NCI-H146 (cell line): Measurements from ENCODE around the gene ABCA10.
"Not testable (repeated sequence)": the region's sequence is repeated elsewhere in the genome, so short reads cannot be mapped to it uniquely, and the experiment has no call there.

ENCODE experiments used
- DNase-seq: peaks from one replicate; lab custom pipeline; 2025; lab: John Stamatoyannopoulos, UW

ABCA10 gene, protein sequence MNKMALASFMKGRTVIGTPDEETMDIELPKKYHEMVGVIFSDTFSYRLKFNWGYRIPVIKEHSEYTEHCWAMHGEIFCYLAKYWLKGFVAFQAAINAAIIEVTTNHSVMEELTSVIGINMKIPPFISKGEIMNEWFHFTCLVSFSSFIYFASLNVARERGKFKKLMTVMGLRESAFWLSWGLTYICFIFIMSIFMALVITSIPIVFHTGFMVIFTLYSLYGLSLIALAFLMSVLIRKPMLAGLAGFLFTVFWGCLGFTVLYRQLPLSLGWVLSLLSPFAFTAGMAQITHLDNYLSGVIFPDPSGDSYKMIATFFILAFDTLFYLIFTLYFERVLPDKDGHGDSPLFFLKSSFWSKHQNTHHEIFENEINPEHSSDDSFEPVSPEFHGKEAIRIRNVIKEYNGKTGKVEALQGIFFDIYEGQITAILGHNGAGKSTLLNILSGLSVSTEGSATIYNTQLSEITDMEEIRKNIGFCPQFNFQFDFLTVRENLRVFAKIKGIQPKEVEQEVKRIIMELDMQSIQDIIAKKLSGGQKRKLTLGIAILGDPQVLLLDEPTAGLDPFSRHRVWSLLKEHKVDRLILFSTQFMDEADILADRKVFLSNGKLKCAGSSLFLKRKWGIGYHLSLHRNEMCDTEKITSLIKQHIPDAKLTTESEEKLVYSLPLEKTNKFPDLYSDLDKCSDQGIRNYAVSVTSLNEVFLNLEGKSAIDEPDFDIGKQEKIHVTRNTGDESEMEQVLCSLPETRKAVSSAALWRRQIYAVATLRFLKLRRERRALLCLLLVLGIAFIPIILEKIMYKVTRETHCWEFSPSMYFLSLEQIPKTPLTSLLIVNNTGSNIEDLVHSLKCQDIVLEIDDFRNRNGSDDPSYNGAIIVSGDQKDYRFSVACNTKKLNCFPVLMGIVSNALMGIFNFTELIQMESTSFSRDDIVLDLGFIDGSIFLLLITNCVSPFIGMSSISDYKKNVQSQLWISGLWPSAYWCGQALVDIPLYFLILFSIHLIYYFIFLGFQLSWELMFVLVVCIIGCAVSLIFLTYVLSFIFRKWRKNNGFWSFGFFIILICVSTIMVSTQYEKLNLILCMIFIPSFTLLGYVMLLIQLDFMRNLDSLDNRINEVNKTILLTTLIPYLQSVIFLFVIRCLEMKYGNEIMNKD (N-terminal part only)

DNA sequence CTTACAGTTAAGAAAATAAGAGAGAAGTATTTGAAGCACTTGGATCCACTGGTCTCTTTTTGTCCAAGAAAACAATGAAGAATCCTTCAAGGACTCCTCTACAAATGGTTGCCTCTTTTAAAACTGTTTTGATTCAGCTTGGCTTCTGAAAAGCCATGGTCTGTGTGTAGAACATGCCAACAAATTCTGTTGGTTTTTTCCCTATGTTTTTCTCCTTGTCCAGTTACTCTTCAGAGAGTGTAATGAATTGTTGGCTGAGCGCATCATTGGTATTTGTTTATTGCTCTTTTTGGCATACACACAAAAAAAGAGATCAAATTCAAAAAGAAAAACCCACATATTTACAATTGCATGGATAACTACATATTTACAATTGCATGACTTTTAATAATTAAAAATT lies at the start of gene ABCA10:
Gene ABCA10, minus strand, starts transcription at position 249 of the 400 bp plus-strand sequence. CDS start 3,466 bp downstream, outside the sequence.
- no peak for DNase-seq

DNA sequence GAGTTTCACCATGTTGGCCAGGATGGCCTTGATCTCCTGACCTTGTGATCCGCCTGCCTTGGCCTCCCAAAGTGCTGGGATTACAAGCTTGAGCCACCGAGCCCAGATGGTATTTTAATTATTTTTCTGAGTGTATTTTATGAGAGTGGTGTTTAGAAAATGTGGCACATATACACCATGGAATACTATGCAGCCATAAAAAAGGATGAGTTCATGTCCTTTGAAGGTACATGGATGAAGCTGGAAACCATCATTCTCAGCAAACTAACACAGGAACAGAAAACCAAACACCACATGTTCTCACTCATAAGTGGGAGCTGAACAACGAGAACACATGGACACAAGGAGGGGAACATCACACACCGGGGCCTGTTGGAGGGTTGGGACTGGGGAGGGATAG lies 47.7 kb upstream of the ABCA10 start:
- DNase-seq = not testable (repeated sequence)

DNA sequence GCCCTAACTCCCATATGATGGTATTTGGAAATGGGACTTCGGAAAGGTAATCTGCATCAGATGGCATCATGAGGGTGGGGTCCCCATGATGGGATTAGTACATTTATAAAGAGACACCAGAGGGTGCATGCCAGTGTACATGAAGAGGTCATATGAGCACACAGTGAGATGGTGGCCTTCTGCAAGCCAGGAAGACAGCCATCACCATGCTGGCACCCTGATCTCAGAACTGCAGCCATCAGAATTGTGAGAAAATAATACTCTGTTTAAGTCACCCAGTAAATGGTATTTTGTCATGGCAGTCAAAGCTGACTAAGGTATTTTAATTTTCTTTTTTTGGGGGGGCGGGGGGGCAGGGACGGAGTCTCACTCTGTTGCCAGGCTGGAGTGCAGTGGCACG lies 47.1 kb upstream of the ABCA10 start:
- no peak for DNase-seq

DNA sequence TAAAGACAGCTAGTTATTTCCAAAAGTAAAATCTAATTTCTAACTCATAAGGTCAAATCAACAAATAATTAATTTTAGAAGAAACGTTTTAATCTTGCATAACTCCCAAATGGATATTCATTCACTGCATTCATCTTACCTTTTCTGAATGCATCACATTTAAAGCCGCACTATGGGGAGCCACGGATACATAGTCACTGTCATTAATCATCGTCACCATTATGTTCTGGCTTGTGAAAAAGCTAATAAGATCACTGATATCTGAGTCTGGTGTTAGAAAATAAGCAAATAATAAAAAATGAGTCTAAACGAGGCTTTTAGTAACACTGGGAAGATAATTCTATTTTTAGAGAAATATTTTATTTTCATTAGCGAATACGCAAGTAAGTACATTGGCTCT lies 42.4 kb upstream of the ABCA10 start:
- peak; percentile 3 for DNase-seq

DNA sequence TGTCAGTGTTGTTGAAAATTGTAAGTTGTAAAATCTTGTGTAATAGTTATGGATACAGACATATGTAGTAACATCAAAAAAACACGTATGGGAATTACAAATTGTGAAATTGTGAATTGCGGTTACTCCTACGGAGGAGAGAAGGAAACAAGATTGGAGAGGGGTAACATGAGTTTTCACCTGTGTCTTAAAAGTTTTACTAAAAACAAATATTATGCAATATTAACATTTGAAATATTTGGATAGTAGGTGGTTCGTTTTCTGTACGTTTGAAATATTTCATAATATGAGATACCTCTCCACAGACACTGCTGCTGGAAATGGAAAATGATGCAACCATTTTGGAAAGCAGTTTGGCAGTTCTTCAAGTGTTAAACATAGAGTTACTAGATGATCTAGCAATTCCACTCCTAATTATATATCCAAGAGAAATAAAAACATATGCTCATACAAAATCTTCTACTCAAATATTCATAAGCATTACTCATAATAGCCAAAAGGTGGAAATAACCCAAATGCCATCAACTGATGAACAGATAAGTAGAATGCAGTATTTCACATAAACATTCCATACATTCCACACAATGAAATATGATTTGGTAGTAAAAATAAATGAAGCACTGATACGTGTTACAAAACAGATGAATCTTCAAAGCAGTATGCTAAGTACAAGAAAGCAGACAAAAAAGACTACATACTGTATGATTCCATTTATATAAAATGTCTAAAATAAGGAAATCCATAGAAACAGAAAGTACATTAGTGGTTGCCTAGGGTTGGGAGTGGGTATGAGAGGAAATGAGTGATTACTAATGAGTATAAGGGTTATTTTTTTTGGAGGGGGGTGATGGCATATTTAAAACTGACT lies 40.7 kb upstream of the ABCA10 start:
- DNase-seq = no peak

DNA sequence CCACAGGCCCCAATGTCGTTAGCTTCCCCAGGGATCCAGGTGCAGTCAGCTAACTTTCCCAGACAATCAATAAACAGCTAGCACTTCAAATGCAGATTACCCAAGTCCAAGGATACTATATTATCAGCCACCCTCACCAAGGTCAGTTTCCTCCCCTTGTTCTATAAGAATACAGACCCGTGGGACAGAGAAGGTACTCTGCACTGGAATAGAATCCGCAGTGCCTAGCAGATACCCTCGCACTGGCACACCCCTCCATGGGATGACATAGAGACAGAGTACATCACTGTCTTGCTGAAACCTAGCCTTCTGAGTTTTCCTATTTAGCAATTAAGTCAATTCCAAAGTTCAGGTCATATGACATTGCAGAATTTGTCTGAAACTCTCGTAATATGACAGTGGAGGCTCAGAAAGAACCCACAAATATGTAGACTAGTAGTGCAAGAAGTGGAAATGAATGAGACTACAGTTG lies 40.0 kb upstream of the ABCA10 start:
- no peak for DNase-seq

DNA sequence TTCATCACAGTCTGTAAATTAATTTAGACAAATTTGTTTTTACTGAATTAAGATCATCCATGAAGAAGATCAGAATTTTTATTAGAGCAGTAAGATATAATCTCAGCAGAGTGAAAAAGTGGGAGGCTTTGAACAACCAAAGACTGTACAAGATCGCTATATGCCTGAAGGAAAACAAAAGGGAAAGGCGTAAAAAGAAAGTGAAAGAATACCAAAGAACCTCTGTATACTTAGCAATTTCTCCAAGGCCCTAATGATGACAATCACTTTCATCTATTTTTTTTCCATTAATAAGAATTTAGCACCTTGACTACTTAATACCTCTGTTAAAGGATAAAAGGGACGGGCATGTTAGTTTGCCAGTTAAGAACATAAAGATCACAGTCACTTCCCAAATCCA lies 38.6 kb upstream of the ABCA10 start:
- DNase-seq = no peak

DNA sequence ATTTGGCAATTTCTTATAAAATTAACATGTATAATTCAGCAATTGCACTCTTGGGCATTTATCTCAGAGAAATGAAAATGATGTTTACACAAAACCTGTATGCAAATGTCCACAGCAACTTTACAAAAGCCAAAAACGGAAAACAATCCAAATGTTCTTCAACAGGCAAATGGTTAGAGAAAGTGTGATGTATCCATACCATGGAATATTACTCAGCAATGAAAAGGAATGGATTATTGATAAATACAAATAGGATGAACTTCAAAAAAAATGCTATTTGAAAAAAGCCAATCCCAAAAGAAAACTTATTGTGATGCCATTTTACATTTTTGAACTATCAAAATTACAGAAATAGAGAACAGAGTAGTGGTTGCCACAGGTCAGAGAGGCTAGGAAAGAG lies 37.2 kb upstream of the ABCA10 start:
- DNase-seq = no peak

DNA sequence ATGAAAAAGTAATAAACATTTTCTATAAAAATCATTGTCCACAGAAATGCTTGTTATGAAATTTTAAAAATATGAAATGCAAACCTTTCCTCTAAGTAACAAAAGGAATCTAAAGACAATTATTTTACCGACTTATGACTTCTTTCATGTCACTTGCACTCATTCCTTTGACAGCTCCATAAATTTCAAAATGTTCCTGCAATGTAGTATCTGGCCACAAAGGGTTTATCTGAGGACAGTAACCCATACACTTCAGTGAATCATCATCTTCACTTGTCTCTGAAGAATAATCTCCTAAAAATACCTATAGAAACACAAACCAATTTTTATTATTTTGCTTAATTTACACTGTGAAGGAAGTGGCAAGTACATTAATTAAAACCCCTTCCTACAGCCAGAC lies 25.6 kb upstream of the ABCA10 start:
- no peak for DNase-seq

DNA sequence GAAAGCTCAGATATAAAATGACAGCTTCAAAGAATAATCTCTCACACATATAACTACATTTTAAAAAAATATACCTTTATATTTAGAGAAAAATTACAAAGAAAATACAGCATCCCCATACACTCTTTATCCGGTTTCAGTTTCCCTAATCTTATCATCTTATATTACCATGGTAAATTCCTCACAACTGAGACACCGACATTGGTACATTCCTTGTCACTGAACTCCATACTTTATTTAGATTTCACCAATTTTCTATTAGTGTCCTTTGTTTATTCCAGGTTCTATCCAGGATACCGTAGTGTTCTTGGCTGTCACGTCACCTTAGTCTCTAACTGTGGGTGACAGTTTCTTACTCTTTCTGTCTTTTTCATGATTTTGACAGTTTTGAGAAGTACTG lies 22.0 kb upstream of the ABCA10 start:
- no peak for DNase-seq

DNA sequence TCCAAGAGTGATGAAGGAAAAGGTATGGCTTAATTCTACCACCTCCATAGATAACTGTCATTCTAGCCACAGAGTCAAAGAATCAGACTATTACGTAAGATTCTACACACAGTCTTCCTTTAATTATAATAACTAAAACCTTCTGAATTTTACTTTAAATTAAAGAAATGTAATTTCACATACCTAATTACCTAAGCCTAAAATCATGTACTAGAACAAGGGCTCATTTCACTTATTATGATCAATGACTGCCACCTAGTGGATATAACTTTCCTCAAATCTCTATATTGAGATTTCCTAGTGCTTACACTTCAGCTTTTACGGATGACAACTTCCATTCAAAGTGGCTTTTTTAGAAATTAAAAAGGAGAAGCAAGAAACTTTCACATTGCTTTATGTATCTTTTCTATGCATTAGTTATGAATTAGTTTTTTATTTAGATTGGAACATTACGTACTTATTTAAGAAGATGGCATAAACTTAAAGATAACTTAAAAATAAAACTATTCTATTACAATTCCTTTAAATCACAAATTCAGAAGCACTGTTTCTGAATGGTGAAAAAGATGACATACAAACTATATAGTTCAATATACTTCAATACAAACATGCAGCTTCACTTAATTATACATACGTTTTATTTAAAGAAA lies 18.2 kb upstream of the ABCA10 start:
- peak; percentile 17 for DNase-seq

DNA sequence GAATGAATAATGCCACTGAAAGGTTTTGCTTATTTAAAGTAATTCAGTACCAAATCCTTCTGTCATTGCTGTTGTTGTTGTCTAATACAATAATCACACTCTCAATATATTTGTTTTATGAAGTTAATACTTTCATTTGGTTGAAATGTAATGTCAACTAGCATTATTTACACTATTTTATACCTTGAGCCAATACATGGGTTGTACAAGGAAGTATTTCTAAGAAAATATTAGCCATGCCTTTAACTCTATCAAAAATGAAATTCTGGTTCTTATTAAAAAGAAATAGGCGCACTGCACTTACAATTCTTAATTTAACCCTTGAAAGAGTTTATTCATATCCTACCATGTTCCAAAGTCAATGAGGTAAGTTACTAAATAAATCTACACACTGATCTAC lies 17.6 kb upstream of the ABCA10 start:
- no peak for DNase-seq

DNA sequence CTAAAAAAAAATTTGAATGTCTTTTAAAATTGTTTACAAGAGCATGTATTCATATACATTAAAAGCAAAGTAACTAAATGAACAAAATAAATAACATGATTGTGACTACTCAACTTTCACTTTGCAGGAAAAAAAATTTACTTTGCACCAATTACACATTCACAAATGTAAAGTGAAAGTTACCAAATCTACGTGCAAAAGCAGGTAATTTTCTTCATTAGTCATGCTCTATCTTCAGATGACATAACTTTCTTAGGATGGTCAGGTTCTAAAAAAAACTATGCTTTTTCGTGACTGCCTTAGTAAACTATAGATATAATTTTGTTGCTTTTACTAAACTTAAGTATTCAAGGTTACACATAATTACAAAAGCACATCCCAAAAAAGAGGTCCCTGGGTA lies 17.0 kb upstream of the ABCA10 start:
- no peak for DNase-seq

DNA sequence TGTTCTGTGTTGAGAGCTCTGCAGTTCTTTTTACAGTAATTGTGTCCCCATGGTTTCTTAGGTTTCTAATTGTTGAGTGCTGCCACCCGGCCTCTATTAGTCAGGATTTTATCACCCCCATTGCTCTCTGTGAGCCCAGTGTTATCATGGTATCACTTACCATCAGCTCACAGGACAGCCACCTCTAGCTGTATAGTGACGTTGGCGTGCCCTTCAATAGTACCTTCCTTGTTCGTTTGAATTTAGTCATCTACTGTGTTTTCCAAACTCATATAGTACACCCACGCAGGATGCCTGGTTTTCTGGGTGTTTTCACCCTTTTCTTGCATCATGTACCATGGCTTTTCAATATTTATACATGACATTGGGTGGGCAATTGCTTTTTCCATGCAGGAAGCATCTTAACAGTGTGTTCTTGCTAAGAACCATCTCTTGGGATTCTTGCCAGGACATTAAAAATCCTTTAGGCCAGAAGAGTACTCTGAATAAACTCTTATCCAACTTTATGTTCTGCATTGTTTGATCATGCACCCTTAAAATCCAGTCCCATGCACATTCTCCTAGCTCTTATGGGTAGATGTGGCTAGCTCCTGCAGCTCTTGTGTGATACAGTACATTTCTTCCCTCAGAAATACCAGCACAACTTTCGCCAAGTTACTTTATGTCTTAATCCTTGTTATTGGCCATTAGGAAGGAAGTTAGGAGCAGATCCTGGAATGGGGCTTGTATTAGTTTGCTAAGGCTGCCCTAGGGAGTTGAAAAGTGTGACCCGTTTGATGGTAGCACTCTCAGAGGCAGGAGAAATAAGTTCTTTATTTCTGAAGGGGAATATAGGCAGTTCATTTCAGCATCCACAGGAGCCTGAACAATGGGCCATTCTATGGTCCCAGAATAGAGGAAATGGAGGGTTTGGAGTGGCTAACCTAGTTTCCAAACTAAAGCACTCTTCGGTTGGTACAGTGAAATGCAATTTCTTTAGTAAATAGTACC lies 11.3 kb upstream of the ABCA10 start:
- no peak for DNase-seq

DNA sequence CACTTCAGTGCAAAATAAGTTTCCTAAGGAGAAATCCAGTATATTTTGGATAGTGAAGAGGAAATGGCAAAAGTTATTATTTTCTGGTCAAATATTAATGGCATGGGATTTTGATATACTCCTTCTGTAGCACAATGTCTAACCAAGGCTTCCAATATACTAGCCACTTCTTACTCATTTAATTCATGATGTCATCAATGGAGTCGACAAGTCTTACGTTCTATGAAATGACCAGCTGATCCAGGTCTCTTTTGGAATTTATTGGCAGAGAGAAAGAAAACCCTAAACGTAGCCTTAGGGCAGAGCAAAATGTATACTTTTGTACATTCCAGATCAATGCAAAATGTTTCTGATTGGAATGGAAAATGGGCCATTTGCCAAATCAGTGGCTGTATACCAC lies 8.3 kb upstream of the ABCA10 start:
- no peak for DNase-seq

DNA sequence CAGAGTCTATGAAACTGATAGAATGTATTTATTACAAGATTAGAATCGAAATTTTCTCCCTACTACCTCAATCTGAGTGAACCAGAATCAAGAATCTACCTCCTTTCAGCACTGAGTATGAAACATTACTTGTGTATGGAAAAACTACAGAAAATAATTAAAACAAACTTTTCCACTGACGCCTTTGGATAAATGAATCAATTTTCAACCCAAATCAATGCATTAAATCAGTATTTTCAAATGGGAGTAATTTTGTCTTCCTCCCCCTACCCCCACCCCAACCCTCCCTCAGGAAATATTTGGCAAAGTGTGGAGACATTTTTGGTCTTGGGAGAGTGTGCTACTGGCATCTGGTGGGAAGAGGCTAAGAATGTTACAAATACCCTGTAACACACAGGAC lies 7.8 kb upstream of the ABCA10 start:
- no peak for DNase-seq

DNA sequence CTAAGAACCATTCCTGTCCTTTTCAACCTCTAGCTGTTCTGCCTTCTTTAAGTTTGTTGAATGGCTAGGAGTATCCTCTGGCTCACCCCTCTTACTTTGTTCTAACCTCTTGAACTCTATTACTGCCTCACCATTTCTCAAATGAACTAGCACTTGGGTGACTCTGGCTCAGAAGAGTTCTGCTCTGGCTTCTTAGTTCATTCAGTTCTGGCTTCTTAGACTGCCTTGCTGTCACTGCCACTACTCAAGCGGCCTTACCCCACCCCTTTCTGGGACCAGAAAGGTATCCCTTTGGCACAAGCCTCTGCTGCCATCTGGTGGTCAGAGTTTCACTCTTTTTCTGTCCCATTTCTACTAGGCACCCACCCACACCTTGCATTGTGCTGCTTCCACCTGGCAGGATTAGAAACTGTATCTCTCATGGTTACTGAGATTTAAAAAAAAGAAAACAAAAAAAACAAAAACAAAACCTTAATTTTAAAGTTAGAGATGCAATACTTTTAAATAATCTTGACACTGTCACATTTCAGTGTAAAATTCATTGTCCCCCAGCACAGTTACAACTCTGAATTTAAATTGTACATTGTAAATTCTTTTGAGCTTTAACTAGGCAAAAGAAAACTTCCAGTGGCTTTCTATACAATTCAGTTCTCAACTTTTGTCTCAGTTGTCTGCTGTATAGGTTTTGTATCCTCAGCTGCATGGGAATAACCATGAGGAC lies 6.9 kb upstream of the ABCA10 start:
- DNase-seq = peak; percentile 64

DNA sequence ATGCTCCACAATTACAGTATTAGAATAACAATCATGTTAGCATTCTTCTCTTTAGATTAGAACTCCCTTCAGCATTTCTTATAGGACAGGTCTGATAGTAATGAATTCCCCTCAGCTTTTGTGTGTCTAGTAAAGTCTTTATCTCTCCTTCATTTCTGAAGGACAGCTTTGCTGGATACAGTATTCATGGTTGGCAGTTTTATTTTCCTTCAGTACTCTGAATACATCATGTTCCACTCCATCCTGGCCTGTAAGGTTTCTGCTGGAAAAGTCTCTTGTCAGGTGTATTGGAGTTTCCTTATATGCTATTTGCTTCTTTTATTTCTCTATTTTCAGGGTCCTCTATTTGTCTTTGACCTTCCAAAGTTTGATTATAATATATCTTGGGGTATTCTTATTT lies 4.0 kb upstream of the ABCA10 start:
- DNase-seq = no peak

DNA sequence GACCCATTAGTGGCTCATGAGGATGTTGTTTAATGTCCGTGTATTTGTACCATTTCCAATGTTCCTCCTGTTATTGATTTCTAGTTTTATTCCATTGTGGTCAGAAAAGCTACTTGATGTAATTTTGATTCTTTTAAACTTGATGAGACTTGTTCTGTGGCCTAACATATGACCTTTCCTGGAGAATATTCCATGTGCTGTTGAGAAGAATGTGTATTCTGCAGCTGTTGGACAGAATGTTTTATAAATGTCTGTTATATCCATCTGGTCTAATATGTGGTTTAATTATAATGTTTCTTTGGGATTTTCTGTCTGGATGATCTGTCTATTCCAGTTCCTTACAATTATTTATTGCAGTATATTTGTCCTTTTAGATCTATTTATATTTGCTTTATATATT lies 2.9 kb upstream of the ABCA10 start:
- no peak for DNase-seq
